Measurements from ENCODE around the gene MDGA2.

Gene MDGA2

DNA sequence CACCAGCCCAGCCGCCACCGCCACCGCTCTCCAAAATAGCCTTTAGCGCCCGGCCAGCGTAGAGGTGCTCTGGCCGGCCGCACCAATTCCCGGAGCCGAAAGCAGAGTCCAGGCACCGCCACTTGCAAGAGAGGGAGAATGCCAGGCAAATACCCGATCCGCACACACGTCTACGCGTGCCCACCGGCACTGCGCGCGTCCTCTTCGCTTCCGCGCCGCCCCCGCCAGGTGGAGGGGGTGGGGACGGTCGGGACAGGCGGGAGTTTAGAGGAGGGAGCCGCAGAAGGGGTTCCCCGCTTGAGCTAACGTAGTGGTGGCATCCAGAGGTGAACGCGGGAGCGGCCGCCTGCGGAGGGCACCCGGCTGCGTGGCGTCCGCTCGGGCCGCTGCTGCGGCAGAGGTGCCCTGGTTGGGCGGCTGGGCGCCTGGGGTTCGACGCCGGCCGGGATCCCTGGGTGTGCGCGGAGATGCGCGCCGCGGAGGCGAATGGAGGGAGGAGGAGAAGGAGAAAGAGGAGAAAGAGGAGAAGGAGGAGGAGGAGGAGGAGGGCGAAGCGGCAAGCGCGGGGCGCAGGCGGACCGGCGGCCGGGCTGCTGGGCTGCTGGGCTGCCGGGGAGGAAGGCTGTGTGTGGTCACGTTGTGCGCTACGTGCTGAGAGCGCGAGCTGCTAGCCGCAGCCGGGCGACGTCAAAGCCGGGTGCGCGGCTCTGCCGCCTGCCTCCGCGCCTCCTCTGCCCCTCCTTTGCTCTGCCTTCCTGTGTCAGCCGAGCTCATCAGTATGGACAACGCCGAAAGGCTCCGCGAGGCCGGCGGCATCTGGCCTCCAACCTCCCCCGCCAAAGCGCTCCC is at the start of gene MDGA2:
MDGA2 (minus strand) TSS at position 140 of the 849 bp plus-strand sequence.
- no peak for DNase-seq (ENCODE audit: low read depth)
- TF ChIP-seq CTCF (conservative IDR thresholded peaks at IDR 0.05; ENCODE audit: low read depth, low read length): no peak
- peak within 1 kb of the TSS; percentile 55 for H3K4me3 ChIP-seq (ENCODE audit: low read length)

- TF ChIP-seq CTCF (conservative IDR thresholded peaks at IDR 0.05; ENCODE audit: low read depth, low read length): no peak
- no peak for DNase-seq (ENCODE audit: low read depth)
- no peak overlapping the region for H3K4me3 ChIP-seq (ENCODE audit: low read length)
Measured at GRCh38 chr14:47722929-47723693, 47.7 kb upstream of the MDGA2 start.

DNA sequence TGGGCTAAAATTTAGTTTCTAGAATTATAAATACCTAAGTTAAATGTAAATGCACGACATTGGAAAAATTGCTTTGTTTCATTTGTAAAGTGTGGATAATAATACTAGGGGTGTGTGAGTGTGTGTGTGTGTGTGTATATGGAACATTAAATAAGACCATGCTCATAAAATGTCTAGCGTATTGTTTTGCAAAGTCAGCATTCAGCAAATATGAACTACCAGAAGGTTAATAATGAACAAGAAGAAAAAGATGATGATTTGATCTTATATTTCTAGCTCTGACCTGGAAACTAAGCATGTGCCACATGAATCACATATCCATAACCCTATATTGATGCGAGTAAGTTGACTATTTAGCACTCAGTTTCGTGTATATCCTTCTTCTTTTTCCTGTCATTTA is 44.9 kb upstream of the MDGA2 start:
- DNase-seq (ENCODE audit: low read depth): no peak
- TF ChIP-seq CTCF (conservative IDR thresholded peaks at IDR 0.05; ENCODE audit: low read depth, low read length): no peak

DNA sequence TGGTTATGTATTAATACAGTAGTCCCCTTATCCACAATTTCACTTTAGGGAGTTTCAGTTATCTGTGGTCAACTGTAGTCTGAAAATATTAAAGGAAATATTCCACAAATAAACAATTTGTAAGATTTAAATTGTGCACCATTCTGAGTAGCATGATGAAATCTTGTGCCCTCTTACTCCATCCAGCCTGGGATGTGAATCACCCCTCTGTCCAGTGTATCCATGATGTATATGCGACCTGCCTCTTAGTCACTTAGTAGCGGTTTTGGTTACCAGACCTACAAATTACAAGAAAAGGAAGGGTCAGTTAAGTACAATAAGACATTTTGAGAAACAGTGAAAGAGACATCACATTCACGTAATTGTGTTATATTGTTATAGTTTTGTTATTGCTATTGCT is 39.9 kb upstream of the MDGA2 start:
- DNase-seq (ENCODE audit: low read depth): no peak
- no peak for TF ChIP-seq CTCF (conservative IDR thresholded peaks at IDR 0.05; ENCODE audit: low read depth, low read length)
- no peak overlapping the region for H3K4me3 ChIP-seq (ENCODE audit: low read length)

More for the DNA sequence above, 44.9 kb upstream of the MDGA2 start:
- no peak overlapping the region for H3K4me3 ChIP-seq (ENCODE audit: low read length)

GRCh38 chr14:47710581-47710980 is 35.2 kb upstream of the MDGA2 start:
- H3K4me3 ChIP-seq (ENCODE audit: low read length): no peak overlapping the region
- DNase-seq (ENCODE audit: low read depth): no peak
- no peak for TF ChIP-seq CTCF (conservative IDR thresholded peaks at IDR 0.05; ENCODE audit: low read depth, low read length)

DNA sequence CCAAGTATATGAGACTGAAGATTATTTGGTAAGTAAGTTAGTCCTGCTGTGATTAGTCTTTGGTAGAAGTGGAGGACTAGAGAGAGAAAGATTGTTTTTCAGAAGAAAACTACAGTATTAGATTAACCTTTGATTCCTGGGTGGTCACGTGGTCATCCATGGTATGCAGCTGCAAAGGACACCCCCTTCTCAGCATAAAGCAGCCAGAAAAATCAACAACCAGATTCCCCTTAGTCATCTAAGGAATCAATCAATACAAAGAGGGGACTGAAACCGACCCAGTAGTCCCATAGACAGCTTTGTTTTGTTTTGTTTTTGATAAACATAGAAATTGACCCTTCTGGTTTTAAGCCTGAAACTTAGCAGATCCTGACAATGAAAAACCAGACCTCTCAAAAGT is 30.3 kb upstream of the MDGA2 start:
- no peak for DNase-seq (ENCODE audit: low read depth)
- no peak overlapping the region for H3K4me3 ChIP-seq (ENCODE audit: low read length)
- no peak for TF ChIP-seq CTCF (conservative IDR thresholded peaks at IDR 0.05; ENCODE audit: low read depth, low read length)
